PC-9 (cell line): ENCODE results near the gene SEC14L3. TPM values are rescaled to one million over a fixed set of nuclear protein-coding genes. Genes with fewer than 3 reads are reported as not detected.
A peak's percentile ranks its signal among the peaks of the same experiment; 100 is the strongest.

ENCODE experiments used
- BruUV-seq: library from RNA; stranded (reverse); fragments of 400-500 nt; replicated peaks from 2 replicates; lab custom pipeline; 2021; lab: Mats Ljungman, UMichigan
- CTCF ChIA-PET: fragments of 300-600 bp; sonication (Branson Sonifier 250); formaldehyde crosslinking; loops from one replicate; lab custom pipeline; 2022; ENCODE audit warnings: antibody characterized with exemption; lab: Charles Lee
- POLR2A ChIA-PET: fragments of 300-600 bp; sonication (Branson Sonifier 250); formaldehyde crosslinking; loops from one replicate; lab custom pipeline; 2022; ENCODE audit warnings: antibody characterized with exemption; ENCODE audit not compliant: unreplicated experiment; lab: Charles Lee
- DNase-seq, 2 experiments: peaks; one replicate each; pipeline versions ENCODE4 v3.0.0 to v3.0.0-alpha.2; 2015 to 2022; ENCODE audit warnings: mixed read lengths in 1 of 2
- H2AFZ ChIP-seq: fragments of 200-600 bp; sonication (generic); 2 replicates; pipeline ENCODE4 v1.8.1; 2017; ENCODE audit warnings: antibody characterized with exemption
- H3F3A ChIP-seq: fragments of 200-600 bp; sonication (generic); 2 replicates; pipeline ENCODE4 v1.8.1; 2017; ENCODE audit warnings: antibody characterized with exemption, mild to moderate bottlenecking, low read depth; ENCODE audit not compliant: insufficient read depth
- H3K27ac ChIP-seq: fragments of 200-600 bp; sonication (generic); 2 replicates; pipeline ENCODE4 v1.6.1; 2016; ENCODE audit warnings: mixed run types
- H3K27me3 ChIP-seq: fragments of 200-600 bp; sonication (generic); 2 replicates; pipeline ENCODE4 v1.6.1; 2016; ENCODE audit warnings: low read depth, mixed run types; ENCODE audit not compliant: insufficient read depth
- H3K36me3 ChIP-seq: fragments of 200-600 bp; sonication (generic); 2 replicates; pipeline ENCODE4 v1.6.1; 2016; ENCODE audit warnings: low read depth, mixed run types
- H3K4me1 ChIP-seq: fragments of 200-600 bp; sonication (generic); replicated peaks from 2 replicates; pipeline ENCODE4 v1.6.1; 2016; ENCODE audit warnings: mixed run types; ENCODE audit not compliant: insufficient read depth
- H3K4me2 ChIP-seq: fragments of 200-600 bp; sonication (generic); 2 replicates; pipeline ENCODE4 v1.6.1; 2017; ENCODE audit warnings: mixed run types
- H3K4me3 ChIP-seq: fragments of 200-600 bp; sonication (generic); 2 replicates; pipeline ENCODE4 v1.6.1; 2016; ENCODE audit warnings: mixed run types
- H3K79me2 ChIP-seq: fragments of 200-600 bp; sonication (generic); 2 replicates; pipeline ENCODE4 v1.6.1; 2017; ENCODE audit warnings: low read depth, mixed run types
- H3K9me2 ChIP-seq: fragments of 200-600 bp; sonication (generic); 2 replicates; pipeline ENCODE4 v1.8.1; 2017; ENCODE audit warnings: mild to moderate bottlenecking; ENCODE audit not compliant: insufficient read depth
- H3K9me3 ChIP-seq: fragments of 200-600 bp; sonication (generic); 2 replicates; pipeline ENCODE4 v1.8.1; 2016; ENCODE audit warnings: low read depth; ENCODE audit not compliant: insufficient read depth
- H4K20me1 ChIP-seq: fragments of 200-600 bp; sonication (generic); 2 replicates; pipeline ENCODE4 v1.8.1; 2017; ENCODE audit not compliant: insufficient read depth
- CTCF ChIP-seq: fragments of 200-600 bp; sonication (generic); conservative IDR thresholded peaks from 2 replicates; pipeline ENCODE4 v1.6.1; 2017; ENCODE audit warnings: mixed run types, antibody characterized with exemption, mild to moderate bottlenecking, moderate library complexity
- EZH2 ChIP-seq: fragments of 200-600 bp; sonication (generic); IDR thresholded peaks from 2 replicates; pipeline ENCODE4 v1.8.0; 2017; ENCODE audit warnings: antibody characterized with exemption, low read depth
- intact Hi-C: fragments of 100-400 bp; cut with micrococcal nuclease; formaldehyde crosslinking; loops from one replicate; pipeline ENCODE4 v1.10.0; 2022; ENCODE audit not compliant: unreplicated experiment
- total RNA-seq: library from RNA; stranded (reverse); gene quantifications from 2 replicates; pipeline ENCODE4 v1.2.3, GENCODE V29; 2021

SEC14L3 gene
- total RNA-seq, 1 experiment from 2014 or later, result not detected

- no peak overlapping the region for H3K4me2 ChIP-seq
- no peaks in the 10 kb centered on the region for H3K36me3 ChIP-seq
- H3K4me1 ChIP-seq, result no peaks in the 10 kb centered on the region
- H3K4me3 ChIP-seq, result no peak overlapping the region
- H3F3A ChIP-seq, result no peaks in the 10 kb centered on the region
- no peaks in the 10 kb centered on the region; the same call in 1 of the 2 replicates for H3K9me2 ChIP-seq
- BruUV-seq, result no TSS peak
- ChIA-PET POLR2A (no interaction called here), CTCF (no interaction called here)
- no peaks in the 10 kb centered on the region for H4K20me1 ChIP-seq
- peak in 1 of 2 experiments; percentile 27 for DNase-seq
- H3K79me2 ChIP-seq, result no peaks in the 10 kb centered on the region
- H3K27me3 ChIP-seq, result no peaks in the 10 kb centered on the region
- intact Hi-C loops, result no loop called here
- H3K27ac ChIP-seq, result no peak overlapping the region
- no peak overlapping the region for H2AFZ ChIP-seq
- H3K9me3 ChIP-seq, result no peaks in the 10 kb centered on the region
- no peak for TF ChIP-seq CTCF
- no peak for TF ChIP-seq EZH2
Measured at GRCh38 chr22:30459181-30460052, 12.4 kb downstream of the SEC14L3 start.

GRCh38 chr22:30457981-30458380 is 13.8 kb downstream of the SEC14L3 start:
- ChIA-PET POLR2A (no interaction called here), CTCF (interaction anchor here (0.6 kb wide), 1 partner anchor 15 kb away, joined by 4 read pairs; no protein-coding TSS in a partner anchor)
- no peak overlapping the region for H2AFZ ChIP-seq
- H3K9me2 ChIP-seq, result no peaks in the 10 kb centered on the region
- no peaks in the 10 kb centered on the region for H4K20me1 ChIP-seq
- no peaks in the 10 kb centered on the region for H3K79me2 ChIP-seq
- H3K4me1 ChIP-seq, result no peaks in the 10 kb centered on the region
- no peak overlapping the region for H3K4me2 ChIP-seq
- H3F3A ChIP-seq, result peaks cover 6% of the 10 kb centered on the region; the same call in 1 of the 2 replicates
- H3K36me3 ChIP-seq, result no peaks in the 10 kb centered on the region
- DNase-seq, result no peak
- H3K27me3 ChIP-seq, result no peaks in the 10 kb centered on the region
- H3K4me3 ChIP-seq, result no peak overlapping the region
- H3K9me3 ChIP-seq, result no peaks in the 10 kb centered on the region
- TF ChIP-seq CTCF, result no peak
- TF ChIP-seq EZH2, result no peak
- BruUV-seq, result no TSS peak
- intact Hi-C loops, result no loop called here
- no peak overlapping the region for H3K27ac ChIP-seq

GRCh38 chr22:30455075-30455840 is 16.6 kb downstream of the SEC14L3 start:
- no peaks in the 10 kb centered on the region for H4K20me1 ChIP-seq
- H3K27me3 ChIP-seq, result no peaks in the 10 kb centered on the region
- ChIA-PET CTCF (no interaction called here), POLR2A (no interaction called here)
- H3K4me3 ChIP-seq, result no peak overlapping the region
- BruUV-seq, result no TSS peak
- no peaks in the 10 kb centered on the region for H3K36me3 ChIP-seq
- H3K27ac ChIP-seq, result no peak overlapping the region
- H3K9me3 ChIP-seq, result no peaks in the 10 kb centered on the region
- intact Hi-C loops, result no loop called here
- H3K4me1 ChIP-seq, result no peaks in the 10 kb centered on the region
- no peaks in the 10 kb centered on the region for H3K79me2 ChIP-seq
- no peak overlapping the region for H2AFZ ChIP-seq
- peaks cover 6% of the 10 kb centered on the region; the same call in 1 of the 2 replicates for H3F3A ChIP-seq
- TF ChIP-seq CTCF (no peak), EZH2 (no peak)
- no peak for DNase-seq
- no peaks in the 10 kb centered on the region for H3K9me2 ChIP-seq
- H3K4me2 ChIP-seq, result no peak overlapping the region
